Esophagus squamous epithelium (tissue), 5 donors: ENCODE measurements around the gene RBPMS2. TPM values are rescaled to one million over a fixed set of nuclear protein-coding genes. Genes with fewer than 3 reads are reported as not detected.

ENCODE experiments used
- DNase-seq: peaks from one replicate; lab custom pipeline; 2025; lab: John Stamatoyannopoulos, UW
- H3K27ac ChIP-seq, 4 donors: fragments of 200-600 bp; sonication (generic); one replicate each; pipeline ENCODE4 v1.5.1; 2016 to 2019; ENCODE audit warnings: mild to moderate bottlenecking in 1 of 4
- H3K27me3 ChIP-seq, 4 donors: fragments of 200-600 bp; sonication (generic); 1 replicate in 3 of 4; 2 replicates in 1 of 4; pipeline versions ENCODE4 v1.5.1 to v1.6.0; 2017 to 2021; ENCODE audit warnings: antibody characterized with exemption in 1 of 4
- H3K36me3 ChIP-seq, 3 donors: fragments of 200-600 bp; sonication (generic); one replicate each; pipeline ENCODE4 v1.5.1; 2016 to 2019
- H3K4me1 ChIP-seq, 3 donors: fragments of 200-600 bp; sonication (generic); one replicate each; pipeline ENCODE4 v1.5.1; 2017 to 2019
- H3K4me3 ChIP-seq, 4 donors: fragments of 200-600 bp; sonication (generic); 1 replicate in 3 of 4; 2 replicates in 1 of 4; pipeline ENCODE4 v1.5.1; 2016 to 2019; ENCODE audit warnings: mild to moderate bottlenecking in 2 of 4, moderate library complexity in 1 of 4
- H3K9me3 ChIP-seq, 3 donors: fragments of 200-600 bp; sonication (generic); one replicate each; pipeline ENCODE4 v1.5.1; 2016 to 2019
- POLR2A ChIP-seq, 4 donors: fragments of 450-650 bp; IDR thresholded peaks; one replicate each; pipeline ENCODE4 v1.6.1; 2017; ENCODE audit warnings: antibody characterized with exemption in 4 of 4, mild to moderate bottlenecking in 4 of 4, moderate library complexity in 3 of 4
- WGBS, 2 donors: methylation state at CpG; one replicate each; pipeline ENCODE4 v1.1.5; 2018; 5-methylcytosine and 5-hydroxymethylcytosine counted together
- intact Hi-C: fragments of 100-400 bp; cut with DNase I; formaldehyde crosslinking; loops from one replicate; pipeline ENCODE4 v1.15.0; 2022
- total RNA-seq, 4 donors: library from RNA; depleted of rRNA; stranded (reverse); fragments of >200 nt; gene quantifications; one replicate each; pipeline ENCODE4 v1.1.0, GENCODE V29; 2016
- TF ChIP-seq, protein P1 (sequence below), 6 experiments: fragments of 450-650 bp in 4 of 6; fragments of 200-600 bp in 2 of 6; sonication (generic) in 2 of 6; IDR thresholded peaks; one replicate each; pipeline ENCODE4 v1.5.1; 2016 to 2019; ENCODE audit warnings: antibody characterized with exemption in 6 of 6, mild to moderate bottlenecking in 4 of 6, moderate library complexity in 4 of 6
- donor health status: DM: yes; HTN: yes; CAD: no.

RBPMS2 gene
- total RNA-seq, 4 donors from 2014 or later: 0.75 to 5.0 (median 1.3) TPM; not detected in 1

DNA sequence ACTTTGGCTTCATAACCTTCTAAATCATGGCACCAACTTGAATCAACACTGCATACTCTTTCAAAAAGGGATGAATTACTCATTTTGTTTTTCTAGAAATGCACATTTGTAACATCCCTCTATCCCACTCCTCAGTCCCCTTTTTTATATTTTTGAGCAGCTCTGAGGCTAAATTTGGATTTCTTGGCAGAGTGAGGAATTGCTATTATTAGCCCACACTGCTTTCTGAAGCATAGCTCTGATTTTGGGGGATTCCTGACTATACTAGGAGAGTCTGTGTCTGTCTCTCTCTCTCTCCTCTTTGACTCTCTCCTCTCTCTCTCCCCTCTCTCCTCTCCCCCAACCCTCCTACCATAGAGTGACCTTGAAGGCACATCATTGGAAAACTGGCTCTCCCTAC is 76.6 kb downstream of the RBPMS2 start:
- intact Hi-C loops: no loop called here
- Histone ChIP-seq H3K27ac (peak overlapping the region; percentile 61 to 94 (median 90)), H3K27me3 (no peaks in the 10 kb centered on the region), H3K4me1 (peaks cover 51 to 96% (median 59%) of the 10 kb centered on the region in 3 donors), H3K9me3 (no peaks in the 10 kb centered on the region), H3K4me3 (peak overlapping the region in 1 of 4 donors; percentile 47), H3K36me3 (peaks cover 0 to 19% (median 0%) of the 10 kb centered on the region in 3 donors)
- DNase-seq: no peak
- no peak for TF ChIP-seq POLR2A (IDR thresholded peaks at IDR 0.05)
- TF ChIP-seq, protein P1, sequence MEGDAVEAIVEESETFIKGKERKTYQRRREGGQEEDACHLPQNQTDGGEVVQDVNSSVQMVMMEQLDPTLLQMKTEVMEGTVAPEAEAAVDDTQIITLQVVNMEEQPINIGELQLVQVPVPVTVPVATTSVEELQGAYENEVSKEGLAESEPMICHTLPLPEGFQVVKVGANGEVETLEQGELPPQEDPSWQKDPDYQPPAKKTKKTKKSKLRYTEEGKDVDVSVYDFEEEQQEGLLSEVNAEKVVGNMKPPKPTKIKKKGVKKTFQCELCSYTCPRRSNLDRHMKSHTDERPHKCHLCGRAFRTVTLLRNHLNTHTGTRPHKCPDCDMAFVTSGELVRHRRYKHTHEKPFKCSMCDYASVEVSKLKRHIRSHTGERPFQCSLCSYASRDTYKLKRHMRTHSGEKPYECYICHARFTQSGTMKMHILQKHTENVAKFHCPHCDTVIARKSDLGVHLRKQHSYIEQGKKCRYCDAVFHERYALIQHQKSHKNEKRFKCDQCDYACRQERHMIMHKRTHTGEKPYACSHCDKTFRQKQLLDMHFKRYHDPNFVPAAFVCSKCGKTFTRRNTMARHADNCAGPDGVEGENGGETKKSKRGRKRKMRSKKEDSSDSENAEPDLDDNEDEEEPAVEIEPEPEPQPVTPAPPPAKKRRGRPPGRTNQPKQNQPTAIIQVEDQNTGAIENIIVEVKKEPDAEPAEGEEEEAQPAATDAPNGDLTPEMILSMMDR (IDR thresholded peaks at IDR 0.05): no peak

- 37 to 48% methylated on average over 2 to 3 of the region's 3 CpGs for WGBS, 2 donors
- Histone ChIP-seq H3K9me3 (no peaks in the 10 kb centered on the region), H3K4me3 (no peak overlapping the region), H3K27me3 (no peaks in the 10 kb centered on the region), H3K4me1 (peaks cover 59 to 99% (median 60%) of the 10 kb centered on the region in 3 donors), H3K27ac (peak overlapping the region in 3 of 4 donors; percentile 47 to 94 (median 93)), H3K36me3 (peaks cover 0 to 26% (median 3%) of the 10 kb centered on the region in 3 donors)
- DNase-seq: no peak
- TF ChIP-seq POLR2A (IDR thresholded peaks at IDR 0.05): no peak
- TF ChIP-seq, protein P1 (IDR thresholded peaks at IDR 0.05): no peak
- intact Hi-C loops: no loop called here
These were observed 77.4 kb downstream of the RBPMS2 start for GRCh38 chr15:64697911-64698369.

DNA sequence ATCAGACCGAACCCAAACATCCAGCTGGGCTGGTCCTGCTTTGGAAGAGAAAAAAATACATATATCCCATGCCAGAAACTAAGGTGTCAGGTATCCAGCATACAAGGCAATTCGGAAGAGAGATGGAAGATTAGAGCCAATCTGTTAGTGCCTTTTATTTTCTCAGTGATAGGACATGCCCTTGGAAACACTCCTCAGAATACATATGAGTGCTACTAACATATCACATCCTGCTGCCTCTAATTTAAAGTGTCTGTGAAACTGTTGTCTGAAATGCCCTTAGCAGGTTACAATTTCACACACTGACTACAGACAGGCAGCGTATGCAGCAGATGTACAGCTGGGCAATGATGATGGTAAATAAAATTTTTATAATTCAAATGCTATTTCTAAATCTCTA is 78.9 kb downstream of the RBPMS2 start:
- Histone ChIP-seq H3K27ac (peak overlapping the region; percentile 7 to 94 (median 48)), H3K27me3 (no peaks in the 10 kb centered on the region), H3K36me3 (peaks cover 0 to 39% (median 7%) of the 10 kb centered on the region in 3 donors), H3K9me3 (no peaks in the 10 kb centered on the region), H3K4me1 (peaks cover 57 to 100% (median 58%) of the 10 kb centered on the region in 3 donors), H3K4me3 (no peak overlapping the region)
- no peak for DNase-seq
- 62 to 78% methylated on average over 3 of the region's 3 CpGs for WGBS, 2 donors
- intact Hi-C loops: no loop called here
- TF ChIP-seq, protein P1 (IDR thresholded peaks at IDR 0.05): no peak
- no peak for TF ChIP-seq POLR2A (IDR thresholded peaks at IDR 0.05)

DNA sequence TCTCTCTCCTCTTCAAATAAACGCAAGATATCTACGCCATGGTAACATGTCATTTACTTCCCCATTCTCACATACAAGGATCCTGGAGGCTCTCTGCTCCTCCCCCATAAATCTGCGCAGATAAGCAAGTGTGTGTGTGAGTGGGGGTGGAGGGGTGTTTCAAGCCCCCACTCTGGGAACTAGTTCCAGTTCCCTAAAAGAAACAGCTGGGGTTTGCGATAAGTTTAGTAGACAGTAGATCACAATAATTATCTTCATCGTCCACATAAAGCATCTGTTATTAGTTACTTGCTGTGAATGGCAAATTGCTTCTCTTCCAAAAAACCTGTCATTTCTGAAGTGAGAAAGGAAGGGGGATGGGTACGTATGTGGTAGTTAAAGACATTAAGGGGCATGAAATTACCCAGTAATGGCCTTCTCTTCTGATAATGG is 79.8 kb downstream of the RBPMS2 start:
- intact Hi-C loops: no loop called here
- WGBS, 2 donors: 49 to 71% methylated on average over 6 of the region's 6 CpGs
- TF ChIP-seq POLR2A (IDR thresholded peaks at IDR 0.05): no peak
- TF ChIP-seq, protein P1 (IDR thresholded peaks at IDR 0.05): no peak
- DNase-seq: no peak
- peaks cover 48 to 100% (median 49%) of the 10 kb centered on the region in 3 donors for H3K4me1 ChIP-seq
- H3K27me3 ChIP-seq: no peaks in the 10 kb centered on the region
- no peaks in the 10 kb centered on the region for H3K9me3 ChIP-seq
- no peak overlapping the region for H3K4me3 ChIP-seq
- peak overlapping the region; percentile 7 to 94 (median 64) for H3K27ac ChIP-seq
- H3K36me3 ChIP-seq: peaks cover 0 to 48% (median 7%) of the 10 kb centered on the region in 3 donors

DNA sequence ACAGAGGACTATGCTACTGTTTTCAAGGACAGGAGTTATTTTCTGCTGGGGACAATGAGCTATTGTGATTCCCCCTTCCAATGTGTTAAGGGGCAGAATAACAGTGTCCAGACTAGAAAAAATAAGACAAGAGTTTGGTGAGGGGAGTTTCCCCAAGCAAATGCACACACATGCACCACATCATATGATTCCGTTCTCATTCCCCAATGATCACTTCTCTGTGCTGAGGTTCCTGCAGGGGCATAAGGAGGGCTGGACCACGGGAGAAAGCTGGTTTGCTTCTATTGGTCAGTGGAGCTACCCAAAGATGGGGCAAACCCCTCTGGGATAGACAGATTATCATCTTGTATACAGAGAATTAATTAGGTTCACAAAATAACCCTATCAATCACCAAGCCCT is 80.6 kb downstream of the RBPMS2 start:
- Histone ChIP-seq H3K27me3 (no peaks in the 10 kb centered on the region), H3K36me3 (peaks cover 2 to 55% (median 7%) of the 10 kb centered on the region in 3 donors), H3K27ac (peak overlapping the region; percentile 3 to 94 (median 64)), H3K4me3 (no peak overlapping the region), H3K9me3 (no peaks in the 10 kb centered on the region), H3K4me1 (peaks cover 40 to 100% (median 42%) of the 10 kb centered on the region in 3 donors)
- DNase-seq: no peak
- TF ChIP-seq, protein P1 (IDR thresholded peaks at IDR 0.05): no peak
- TF ChIP-seq POLR2A (IDR thresholded peaks at IDR 0.05): no peak
- intact Hi-C loops: no loop called here
- WGBS, 2 donors: 72 to 95% methylated on average over 2 of the region's 2 CpGs
